Neuronal stem cell (in vitro differentiated cells): ENCODE data around the gene TPSAB1.

Experiments
- DNase-seq: peaks from one replicate; pipeline ENCODE4 v3.0.0-alpha.2; 2013; ENCODE audit warnings: low spot score
- H2AFZ ChIP-seq: one replicate; pipeline ENCODE4 v1.6.1; 2013; ENCODE audit warnings: mild to moderate bottlenecking, low read length, inconsistent platforms
- H2AK5ac ChIP-seq: 2 replicates; pipeline ENCODE4 v1.6.1; 2013; ENCODE audit warnings: low read depth, mild to moderate bottlenecking, inconsistent platforms, low read length, moderate library complexity, mixed read lengths
- H2BK120ac ChIP-seq: 2 replicates; pipeline ENCODE4 v1.6.1; 2013; ENCODE audit warnings: low read depth, mild to moderate bottlenecking, inconsistent platforms, low read length, moderate library complexity, mixed read lengths
- H2BK12ac ChIP-seq: one replicate; pipeline ENCODE4 v1.6.1; 2013; ENCODE audit warnings: low read length, inconsistent platforms
- H2BK15ac ChIP-seq: 2 replicates; pipeline ENCODE4 v1.6.1; 2013; ENCODE audit warnings: mild to moderate bottlenecking, low read length, inconsistent platforms, mixed read lengths
- H2BK5ac ChIP-seq: one replicate; pipeline ENCODE4 v1.6.1; 2013; ENCODE audit warnings: inconsistent platforms, mild to moderate bottlenecking, low read length, moderate library complexity
- H3K14ac ChIP-seq: one replicate; pipeline ENCODE4 v1.6.1; 2013; ENCODE audit warnings: low read length, inconsistent platforms
- H3K18ac ChIP-seq: 2 replicates; pipeline ENCODE4 v1.6.1; 2013; ENCODE audit warnings: low read length, inconsistent platforms
- H3K23ac ChIP-seq: 2 replicates; pipeline ENCODE4 v1.6.1; 2013; ENCODE audit warnings: low read depth, mild to moderate bottlenecking, mixed read lengths, low read length, inconsistent platforms; ENCODE audit not compliant: poor library complexity
- H3K27ac ChIP-seq: replicated peaks from 3 replicates; pipeline ENCODE4 v1.5.1; 2013; ENCODE audit warnings: low read length, inconsistent platforms
- H3K27me3 ChIP-seq, 3 experiments: 2 replicates each; pipeline ENCODE4 v1.6.1; 2013; ENCODE audit warnings: low read length in 3 of 3, mild to moderate bottlenecking in 2 of 3, inconsistent platforms in 1 of 3, low read depth in 1 of 3, mixed read lengths in 1 of 3, moderate library complexity in 1 of 3; ENCODE audit not compliant: control insufficient read depth in 3 of 3, insufficient read depth in 3 of 3
- H3K36me3 ChIP-seq, 2 donors: replicated peaks in 1 of 2; 2 replicates each; pipeline ENCODE4 v1.6.1; 2013; ENCODE audit warnings: low read length in 2 of 2; ENCODE audit not compliant: control insufficient read depth in 2 of 2, insufficient read depth in 2 of 2
- H3K4ac ChIP-seq: 2 replicates; pipeline ENCODE4 v1.6.1; 2013; ENCODE audit warnings: inconsistent platforms, mild to moderate bottlenecking, low read length, moderate library complexity
- H3K4me1 ChIP-seq, 2 donors: 1 replicate in 1 of 2; 2 replicates in 1 of 2; pipeline ENCODE4 v1.6.1; 2013; ENCODE audit warnings: low read length in 2 of 2, low read depth in 1 of 2; ENCODE audit not compliant: control insufficient read depth in 2 of 2, insufficient read depth in 1 of 2
- H3K4me2 ChIP-seq: one replicate; pipeline ENCODE4 v1.6.1; 2013; ENCODE audit warnings: mild to moderate bottlenecking, low read length, inconsistent platforms; ENCODE audit not compliant: insufficient read depth, poor library complexity, severe bottlenecking
- H3K4me3 ChIP-seq, 2 donors: 2 replicates each; pipeline ENCODE4 v1.5.1; 2013; ENCODE audit warnings: low read length in 2 of 2, mild to moderate bottlenecking in 2 of 2, inconsistent platforms in 1 of 2, moderate library complexity in 1 of 2
- H3K79me1 ChIP-seq: one replicate; pipeline ENCODE4 v1.6.1; 2013; ENCODE audit warnings: low read depth, mild to moderate bottlenecking, inconsistent platforms, low read length, moderate library complexity
- H3K9ac ChIP-seq: one replicate; pipeline ENCODE4 v1.6.1; 2013; ENCODE audit warnings: mild to moderate bottlenecking, low read depth, low read length, inconsistent platforms; ENCODE audit not compliant: poor library complexity
- H3K9me3 ChIP-seq, 2 donors: replicated peaks in 1 of 2; 2 replicates each; pipeline versions ENCODE3 to v1.6.1; 2013; ENCODE audit warnings: low read length in 2 of 2, mild to moderate bottlenecking in 2 of 2, inconsistent platforms in 1 of 2, low read depth in 1 of 2, mixed read lengths in 1 of 2, moderate library complexity in 1 of 2; ENCODE audit not compliant: control insufficient read depth in 2 of 2, insufficient read depth in 1 of 2
- H4K8ac ChIP-seq: one replicate; pipeline ENCODE4 v1.6.1; 2013; ENCODE audit warnings: low read depth, mild to moderate bottlenecking, inconsistent platforms, low read length, moderate library complexity
- H4K91ac ChIP-seq: one replicate; pipeline ENCODE4 v1.6.1; 2013; ENCODE audit warnings: low read length, low read depth, mild to moderate bottlenecking, inconsistent platforms; ENCODE audit not compliant: poor library complexity
- WGBS, 2 donors: extraction: QIAGEN DNeasy Blood & Tissue Kit; methylation state at CpG; one replicate each; pipeline ENCODE4 v1.1.7; 2013; ENCODE audit warnings: missing lambda C conversion rate in 2 of 2, mixed read lengths in 1 of 2; ENCODE audit not compliant: insufficient read length in 2 of 2, insufficient replicate concordance in 1 of 2; ENCODE audit errors: extremely low coverage in 2 of 2; 5-methylcytosine and 5-hydroxymethylcytosine counted together

Gene TPSAB1

DNA sequence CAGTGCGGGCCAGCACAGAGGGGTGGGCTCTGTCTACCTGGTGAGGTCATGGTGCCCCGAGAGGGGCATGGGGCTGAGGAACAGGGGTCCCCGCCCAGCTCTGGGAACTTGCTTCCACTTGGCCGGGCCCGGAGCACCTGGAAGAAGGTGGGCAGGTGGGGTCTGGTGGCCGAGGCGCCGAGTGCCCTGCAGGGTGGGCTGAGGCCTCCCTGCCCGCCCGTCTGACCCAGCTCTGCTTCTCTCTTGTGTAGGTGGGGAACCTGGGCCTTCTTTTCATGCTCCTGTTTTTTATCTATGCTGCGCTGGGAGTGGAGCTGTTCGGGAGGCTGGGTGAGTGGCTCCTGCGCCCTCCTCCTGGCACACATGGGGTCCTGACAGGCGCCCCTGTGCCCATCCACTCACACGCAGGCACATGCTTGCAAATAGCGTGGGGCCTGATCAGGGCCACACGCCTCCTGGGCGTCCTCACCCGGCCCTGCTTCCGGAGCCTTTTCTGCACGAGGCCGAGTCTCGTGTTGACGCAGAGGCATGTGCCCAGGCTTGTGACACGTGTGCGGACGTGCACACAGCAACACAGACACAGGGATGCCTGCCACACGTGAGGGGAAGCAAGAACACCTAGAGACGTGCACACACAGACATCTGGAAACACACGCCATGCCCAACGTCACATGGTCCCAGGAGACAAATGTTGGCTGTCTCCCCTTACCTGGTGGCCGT lies 23.7 kb upstream of the TPSAB1 start:
- Histone ChIP-seq H3K79me1 (peaks cover 8% of the 10 kb centered on the region), H3K4me3 (peak overlapping the region in 1 of 2 donors; percentile 3), H2BK120ac (no peak overlapping the region), H3K18ac (no peak overlapping the region), H3K27me3 (no peaks in the 10 kb centered on the region), H3K4ac (no peak overlapping the region), H3K9me3 (peaks cover 0 to 2% of the 10 kb centered on the region in 2 donors), H2BK15ac (no peak overlapping the region), H2BK12ac (no peak overlapping the region), H3K4me2 (no peak overlapping the region), H4K8ac (no peak overlapping the region), H4K91ac (no peak overlapping the region), H2AK5ac (no peak overlapping the region), H2AFZ (no peak overlapping the region), H3K14ac (no peak overlapping the region), H3K27ac (no peak overlapping the region), H3K9ac (no peak overlapping the region), H2BK5ac (peak overlapping the region; percentile 66), H3K23ac (peak overlapping the region; percentile 25), H3K4me1 (no peaks in the 10 kb centered on the region), H3K36me3 (peaks cover 11 to 44% of the 10 kb centered on the region in 2 donors)
- WGBS, 2 donors, result no CpG with 5 or more reads among the region's 32 CpGs
- DNase-seq, result no peak

DNA sequence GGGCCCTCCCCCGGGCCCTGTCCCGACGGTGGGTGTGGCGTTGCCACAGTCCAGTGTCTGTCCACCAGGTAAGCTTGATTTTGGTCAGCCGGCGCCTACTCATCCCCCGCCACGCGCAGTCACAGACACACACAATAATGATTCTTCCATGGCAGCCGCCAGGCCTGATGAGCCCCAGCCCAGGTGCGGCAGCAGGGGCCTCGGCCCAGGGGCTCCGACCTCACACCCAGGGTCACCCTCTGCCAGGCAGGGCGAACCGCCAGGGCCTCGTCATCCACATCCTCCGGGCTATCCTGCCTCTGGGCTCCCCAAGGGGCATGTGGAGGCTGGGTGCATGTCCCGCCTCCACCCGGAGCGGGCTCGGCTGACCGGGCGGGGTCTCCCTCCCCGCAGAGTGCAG lies 23.0 kb upstream of the TPSAB1 start:
- Histone ChIP-seq H3K14ac (no peak overlapping the region), H3K36me3 (peaks cover 11 to 44% of the 10 kb centered on the region in 2 donors), H2AFZ (no peak overlapping the region), H2BK12ac (no peak overlapping the region), H3K4me2 (no peak overlapping the region), H3K9me3 (peaks cover 0 to 2% of the 10 kb centered on the region in 2 donors), H2BK15ac (no peak overlapping the region), H3K4me1 (no peaks in the 10 kb centered on the region), H3K4me3 (no peak overlapping the region), H3K18ac (no peak overlapping the region), H2AK5ac (no peak overlapping the region), H4K8ac (no peak overlapping the region), H3K27me3 (no peaks in the 10 kb centered on the region), H2BK5ac (peak overlapping the region; percentile 66), H3K23ac (peak overlapping the region; percentile 55), H3K4ac (no peak overlapping the region), H3K27ac (no peak overlapping the region), H4K91ac (no peak overlapping the region), H2BK120ac (no peak overlapping the region), H3K79me1 (peaks cover 7% of the 10 kb centered on the region), H3K9ac (peak overlapping the region; percentile 21)
- DNase-seq, result no peak
- no CpG with 5 or more reads among the region's 24 CpGs for WGBS, 2 donors

DNA sequence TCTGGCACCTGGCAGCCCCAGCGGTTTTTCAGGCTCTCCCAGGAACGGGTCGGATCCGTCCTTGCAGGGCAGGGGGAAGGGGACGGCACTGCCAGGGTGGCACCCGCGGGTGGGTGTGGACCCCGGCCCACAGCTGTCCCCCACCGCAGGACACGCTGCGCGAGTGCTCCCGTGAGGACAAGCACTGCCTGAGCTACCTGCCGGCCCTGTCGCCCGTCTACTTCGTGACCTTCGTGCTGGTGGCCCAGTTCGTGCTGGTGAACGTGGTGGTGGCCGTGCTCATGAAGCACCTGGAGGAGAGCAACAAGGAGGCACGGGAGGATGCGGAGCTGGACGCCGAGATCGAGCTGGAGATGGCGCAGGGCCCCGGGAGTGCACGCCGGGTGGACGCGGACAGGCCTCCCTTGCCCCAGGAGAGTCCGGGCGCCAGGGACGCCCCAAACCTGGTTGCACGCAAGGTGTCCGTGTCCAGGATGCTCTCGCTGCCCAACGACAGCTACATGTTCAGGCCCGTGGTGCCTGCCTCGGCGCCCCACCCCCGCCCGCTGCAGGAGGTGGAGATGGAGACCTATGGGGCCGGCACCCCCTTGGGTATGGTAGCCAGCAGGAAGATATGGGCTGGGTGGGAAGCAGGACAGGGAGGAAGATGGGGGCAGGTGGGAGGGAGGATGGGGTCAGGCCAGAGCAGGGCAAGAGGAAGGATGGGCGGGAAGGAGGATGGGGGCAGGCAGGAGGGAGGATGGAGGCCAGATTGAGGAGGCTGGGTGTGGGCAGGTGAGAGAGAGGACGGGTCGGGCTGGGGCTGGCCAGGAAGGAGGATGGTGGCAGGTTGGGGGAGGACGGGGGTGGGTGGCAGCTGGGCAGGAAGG lies 22.2 kb upstream of the TPSAB1 start:
- H3K23ac ChIP-seq, result peak overlapping the region; percentile 55
- H2BK120ac ChIP-seq, result no peak overlapping the region
- H3K4me1 ChIP-seq, result no peaks in the 10 kb centered on the region
- H3K18ac ChIP-seq, result no peak overlapping the region
- no peak overlapping the region for H2AFZ ChIP-seq
- peak overlapping the region; percentile 21 for H3K9ac ChIP-seq
- peaks cover 11 to 44% of the 10 kb centered on the region in 2 donors for H3K36me3 ChIP-seq
- H3K4ac ChIP-seq, result no peak overlapping the region
- H3K14ac ChIP-seq, result peak overlapping the region; percentile 56
- H3K9me3 ChIP-seq, result peaks cover 0 to 2% of the 10 kb centered on the region in 2 donors
- no peak overlapping the region for H2AK5ac ChIP-seq
- WGBS, 2 donors, result no CpG with 5 or more reads among the region's 49 CpGs
- H4K91ac ChIP-seq, result no peak overlapping the region
- no peak overlapping the region for H2BK5ac ChIP-seq
- H4K8ac ChIP-seq, result no peak overlapping the region
- DNase-seq, result no peak
- H3K27ac ChIP-seq, result no peak overlapping the region
- no peaks in the 10 kb centered on the region for H3K27me3 ChIP-seq
- no peak overlapping the region for H3K4me3 ChIP-seq
- peaks cover 7% of the 10 kb centered on the region for H3K79me1 ChIP-seq
- no peak overlapping the region for H2BK12ac ChIP-seq
- no peak overlapping the region for H3K4me2 ChIP-seq
- H2BK15ac ChIP-seq, result no peak overlapping the region
